IMR-90 (cell line): ENCODE results near the gene NOSTRIN. TPM values are rescaled to one million over a fixed set of nuclear protein-coding genes. Genes with fewer than 3 reads are reported as not detected.

Experiments
- ATAC-seq: fragments of 200-7000 bp; cut with Tn5 transposase; 2 replicates; pipeline ENCODE4 v1.9.1; 2020; ENCODE audit warnings: low read depth, mild to moderate bottlenecking, moderate library complexity
- BruUV-seq: library from RNA; stranded (reverse); fragments of 400-500 nt; replicated peaks from 2 replicates; lab custom pipeline; 2021; lab: Mats Ljungman, UMichigan
- CTCF ChIA-PET: fragments of 300-600 bp; formaldehyde crosslinking; extraction: SDS; loops from one replicate; lab custom pipeline; 2021; ENCODE audit warnings: antibody characterized with exemption; lab: Yijun Ruan, JAX
- POLR2A ChIA-PET: fragments of 300-600 bp; sonication (Branson Sonifier 250); formaldehyde crosslinking; loops from one replicate; lab custom pipeline; 2022; ENCODE audit warnings: antibody characterized with exemption; ENCODE audit not compliant: unreplicated experiment; lab: Charles Lee
- DNase-seq: peaks from one replicate; pipeline ENCODE4 v3.0.0; 2013
- H2AFZ ChIP-seq: replicated peaks from 2 replicates; pipeline ENCODE3; 2013; ENCODE audit warnings: low read length, mild to moderate bottlenecking; ENCODE audit not compliant: poor library complexity
- H2AK5ac ChIP-seq: 2 replicates; pipeline ENCODE4 v1.6.1; 2013; ENCODE audit warnings: low read depth, low read length, inconsistent platforms
- H2AK9ac ChIP-seq: replicated peaks from 2 replicates; pipeline ENCODE3; 2013; ENCODE audit warnings: mild to moderate bottlenecking, low read depth, low read length, moderate library complexity; ENCODE audit not compliant: poor library complexity
- H2BK120ac ChIP-seq: 2 replicates; pipeline ENCODE4 v1.6.1; 2013; ENCODE audit warnings: low read depth, low read length, inconsistent platforms
- H2BK15ac ChIP-seq: 3 replicates; pipeline ENCODE4 v1.6.1; 2013; ENCODE audit warnings: low read depth, low read length, inconsistent platforms
- H2BK20ac ChIP-seq: 2 replicates; pipeline ENCODE4 v1.6.1; 2013; ENCODE audit warnings: low read depth, mild to moderate bottlenecking, inconsistent platforms, low read length, moderate library complexity
- H2BK5ac ChIP-seq: 2 replicates; pipeline ENCODE4 v1.6.1; 2013; ENCODE audit warnings: mild to moderate bottlenecking, low read depth, low read length, inconsistent platforms; ENCODE audit not compliant: poor library complexity, severe bottlenecking
- H3K14ac ChIP-seq: replicated peaks from 2 replicates; pipeline ENCODE4 v1.6.1; 2013; ENCODE audit warnings: low read depth, low read length, inconsistent platforms
- H3K18ac ChIP-seq: 2 replicates; pipeline ENCODE4 v1.6.1; 2013; ENCODE audit warnings: low read depth, low read length, control low read depth
- H3K23ac ChIP-seq: 2 replicates; pipeline ENCODE4 v1.6.1; 2013; ENCODE audit warnings: low read depth, low read length, inconsistent platforms
- H3K27ac ChIP-seq: 2 replicates; pipeline ENCODE4 v1.5.1; 2013; ENCODE audit warnings: mild to moderate bottlenecking, control low read depth, low read length; ENCODE audit not compliant: insufficient read depth
- H3K27me3 ChIP-seq: 2 replicates; pipeline ENCODE4 v1.6.1; 2013; ENCODE audit warnings: low read length; ENCODE audit not compliant: control insufficient read depth, insufficient read depth
- H3K36me3 ChIP-seq: 2 replicates; pipeline ENCODE4 v1.6.1; 2013; ENCODE audit warnings: low read length, mixed read lengths; ENCODE audit not compliant: control insufficient read depth, insufficient read depth
- H3K4ac ChIP-seq: 2 replicates; pipeline ENCODE4 v1.6.1; 2013; ENCODE audit warnings: low read depth, low read length, inconsistent platforms
- H3K4me1 ChIP-seq: 2 replicates; pipeline ENCODE4 v1.6.1; 2013; ENCODE audit warnings: low read length, mixed read lengths; ENCODE audit not compliant: control insufficient read depth, insufficient read depth
- H3K4me2 ChIP-seq: 2 replicates; pipeline ENCODE4 v1.6.1; 2013; ENCODE audit warnings: low read depth, mild to moderate bottlenecking, control low read depth, low read length, moderate library complexity
- H3K4me3 ChIP-seq: 2 replicates; pipeline ENCODE4 v1.5.1; 2013; ENCODE audit warnings: low read depth, mild to moderate bottlenecking, control low read depth, low read length, moderate library complexity; ENCODE audit not compliant: insufficient read depth
- H3K56ac ChIP-seq: 2 replicates; pipeline ENCODE4 v1.6.1; 2013; ENCODE audit warnings: low read length, inconsistent platforms; ENCODE audit not compliant: insufficient read depth; ENCODE audit errors: extremely low read depth
- H3K79me1 ChIP-seq, 2 experiments: 2 replicates each; pipeline ENCODE4 v1.6.1; 2013; ENCODE audit warnings: low read length in 2 of 2, inconsistent platforms in 1 of 2, low read depth in 1 of 2
- H3K9ac ChIP-seq: 2 replicates; pipeline ENCODE4 v1.6.1; 2013; ENCODE audit warnings: low read depth, low read length, control low read depth
- H3K9me1 ChIP-seq: 2 replicates; pipeline ENCODE4 v1.6.1; 2013; ENCODE audit warnings: low read length, inconsistent platforms; ENCODE audit not compliant: insufficient read depth
- H3K9me3 ChIP-seq: 2 replicates; pipeline ENCODE4 v1.6.1; 2013; ENCODE audit warnings: low read length; ENCODE audit not compliant: control insufficient read depth, insufficient read depth
- H4K20me1 ChIP-seq: 2 replicates; pipeline ENCODE4 v1.6.1; 2013; ENCODE audit warnings: low read length, inconsistent platforms; ENCODE audit not compliant: insufficient read depth
- H4K5ac ChIP-seq: 2 replicates; pipeline ENCODE4 v1.6.1; 2013; ENCODE audit warnings: mild to moderate bottlenecking, low read depth, low read length, control low read depth
- H4K8ac ChIP-seq, 2 experiments: 2 replicates each; pipeline ENCODE4 v1.6.1; 2013; ENCODE audit warnings: low read depth in 2 of 2, low read length in 2 of 2, control low read depth in 1 of 2, inconsistent platforms in 1 of 2
- H4K91ac ChIP-seq: 2 replicates; pipeline ENCODE4 v1.6.1; 2013; ENCODE audit warnings: low read depth, low read length, inconsistent platforms; ENCODE audit not compliant: insufficient read depth
- BHLHE40 ChIP-seq: fragments of 150-350 bp; IDR thresholded peaks from 2 replicates; pipeline ENCODE4 v1.6.1; 2016; ENCODE audit warnings: mild to moderate bottlenecking, low read depth, low read length
- CEBPB ChIP-seq: IDR thresholded peaks from 2 replicates; pipeline ENCODE4 v1.6.1; 2012; ENCODE audit warnings: low read depth, low read length, improper control_type of control experiment
- CHD1 ChIP-seq: IDR thresholded peaks from 2 replicates; pipeline ENCODE4 v1.6.1; 2012; ENCODE audit warnings: low read depth, low read length, improper control_type of control experiment
- FOS ChIP-seq: fragments of 150-350 bp; IDR thresholded peaks from 2 replicates; pipeline ENCODE4 v1.6.1; 2016; ENCODE audit warnings: low read depth, low read length
- MAFK ChIP-seq: IDR thresholded peaks from 2 replicates; pipeline ENCODE4 v1.6.1; 2012; ENCODE audit warnings: low read depth, low read length, improper control_type of control experiment
- MAZ ChIP-seq: IDR thresholded peaks from 2 replicates; pipeline ENCODE4 v1.6.1; 2012; ENCODE audit warnings: low read depth, mild to moderate bottlenecking, low read length, improper control_type of control experiment, moderate library complexity, borderline replicate concordance
- MXI1 ChIP-seq: IDR thresholded peaks from 2 replicates; pipeline ENCODE4 v1.6.1; 2012; ENCODE audit warnings: low read depth, mild to moderate bottlenecking, low read length, moderate library complexity, borderline replicate concordance
- NFE2L2 ChIP-seq: fragments of 150-350 bp; IDR thresholded peaks from 2 replicates; pipeline ENCODE4 v1.6.1; 2016; ENCODE audit warnings: low read depth, mild to moderate bottlenecking, low read length
- POLR2A ChIP-seq: IDR thresholded peaks from 2 replicates; pipeline ENCODE4 v1.6.1; 2012; ENCODE audit warnings: mild to moderate bottlenecking, low read depth, low read length
- RAD21 ChIP-seq: IDR thresholded peaks from 2 replicates; pipeline ENCODE4 v1.6.1; 2012; ENCODE audit warnings: low read length, improper control_type of control experiment
- RCOR1 ChIP-seq: IDR thresholded peaks from 2 replicates; pipeline ENCODE4 v1.6.1; 2012; ENCODE audit warnings: mild to moderate bottlenecking, low read length, improper control_type of control experiment; ENCODE audit not compliant: insufficient replicate concordance
- RFX5 ChIP-seq: IDR thresholded peaks from 2 replicates; pipeline ENCODE4 v1.8.0; 2012; ENCODE audit warnings: low read depth, mild to moderate bottlenecking, low read length, moderate library complexity
- SMC3 ChIP-seq: fragments of 150-350 bp; IDR thresholded peaks from 2 replicates; pipeline ENCODE4 v1.6.1; 2016; ENCODE audit warnings: low read depth, mild to moderate bottlenecking, antibody characterized with exemption, low read length, moderate library complexity
- WGBS, 2 experiments: methylation state at CpG; one replicate each; pipeline versions ENCODE4 v1.1.5 to v1.1.7; 2013; ENCODE audit warnings: missing lambda C conversion rate in 2 of 2; ENCODE audit not compliant: insufficient read length in 1 of 2; ENCODE audit errors: extremely low coverage in 2 of 2; 5-methylcytosine and 5-hydroxymethylcytosine counted together
- dilution Hi-C: fragments of 300-500 bp; cut with HindIII; formaldehyde crosslinking; loops from one replicate; pipeline ENCODE4 v1.14.3; 2018; ENCODE audit warnings: low sequenced_read_pairs; ENCODE audit not compliant: unreplicated experiment
- in situ Hi-C: fragments of 300-500 bp; cut with MboI; formaldehyde crosslinking; loops from 3 replicates; pipeline ENCODE4 v1.14.3; 2019; ENCODE audit warnings: low sequenced_read_pairs, inconsistent platforms, mixed read lengths
- intact Hi-C: fragments of 100-400 bp; cut with micrococcal nuclease; formaldehyde crosslinking; loops from 2 replicates; pipeline ENCODE4 v1.10.0; 2022
- polyA plus RNA-seq, 3 experiments: library from polyadenylated mRNA; depleted of rRNA; stranded (reverse); fragments of >200 nt; gene quantifications; 2 replicates each; pipeline ENCODE4 v1.2.3, GENCODE V29; 2012; ENCODE audit warnings: low replicate concordance in 1 of 3
- total RNA-seq: library from RNA; depleted of rRNA; stranded (reverse); fragments of >200 nt; gene quantifications from 2 replicates; pipeline ENCODE4 v1.2.3, GENCODE V29; 2012
- TF ChIP-seq, protein P1 (sequence below): conservative IDR thresholded peaks from 2 replicates; pipeline ENCODE4 v1.5.1; 2012; ENCODE audit warnings: mild to moderate bottlenecking, low read depth, low read length, improper control_type of control experiment
- TF ChIP-seq, protein P2 (sequence below): fragments of 150-350 bp; IDR thresholded peaks from 2 replicates; pipeline ENCODE4 v1.6.1; 2017; ENCODE audit warnings: mild to moderate bottlenecking, antibody characterized with exemption, low read length, low read depth
- TF ChIP-seq, protein P3 (sequence below): fragments of 150-350 bp; IDR thresholded peaks from 2 replicates; pipeline ENCODE4 v1.6.1; 2016; ENCODE audit warnings: low read depth, mild to moderate bottlenecking, low read length, moderate library complexity, borderline replicate concordance

Gene NOSTRIN
- total and polyA plus RNA-seq, 2 of the 4 experiments (the other 2 are of a cell fraction): 0.15 to 0.18 TPM

DNA sequence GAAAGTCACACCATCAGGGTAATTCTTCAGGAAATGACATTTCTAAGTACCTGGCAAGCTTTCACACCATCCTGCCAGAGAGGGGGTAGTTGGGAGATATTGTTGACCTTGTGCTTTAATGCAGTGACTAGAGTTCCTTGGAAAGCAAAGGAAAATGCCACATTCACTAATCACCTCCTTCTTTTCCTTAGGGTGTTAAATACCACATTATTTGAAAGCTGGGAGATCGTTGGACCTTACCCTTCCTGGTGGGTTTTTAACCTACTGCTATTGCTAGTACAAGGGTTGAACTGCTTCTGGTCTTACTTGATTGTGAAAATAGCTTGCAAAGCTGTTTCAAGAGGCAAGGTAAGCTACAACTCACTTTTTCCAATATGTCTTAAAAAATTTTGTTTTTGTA is 37.0 kb upstream of the NOSTRIN start:
- WGBS, 2 experiments: no CpG with 5 or more reads among the region's 1 CpG
- H3K27me3 ChIP-seq: no peaks in the 10 kb centered on the region
- no peaks in the 10 kb centered on the region for H3K9me1 ChIP-seq
- H3K4ac ChIP-seq: no peak overlapping the region
- DNase-seq (no peak), ATAC-seq (no peak)
- H2BK15ac ChIP-seq: no peak overlapping the region
- no peak overlapping the region for H2BK20ac ChIP-seq
- H3K18ac ChIP-seq: no peak overlapping the region
- H3K79me1 ChIP-seq: no peaks in the 10 kb centered on the region
- H2BK5ac ChIP-seq: no peak overlapping the region
- H3K23ac ChIP-seq: no peak overlapping the region
- no peak overlapping the region for H4K91ac ChIP-seq
- H2BK120ac ChIP-seq: no peak overlapping the region
- no peak overlapping the region for H3K27ac ChIP-seq
- H3K36me3 ChIP-seq: no peaks in the 10 kb centered on the region
- in situ Hi-C loops: no loop called here
- H3K9ac ChIP-seq: no peak overlapping the region
- H3K4me3 ChIP-seq: no peak overlapping the region
- no peak overlapping the region for H3K4me2 ChIP-seq
- intact Hi-C loops: no loop called here
- no peaks in the 10 kb centered on the region for H3K9me3 ChIP-seq
- TF ChIP-seq, protein P1, sequence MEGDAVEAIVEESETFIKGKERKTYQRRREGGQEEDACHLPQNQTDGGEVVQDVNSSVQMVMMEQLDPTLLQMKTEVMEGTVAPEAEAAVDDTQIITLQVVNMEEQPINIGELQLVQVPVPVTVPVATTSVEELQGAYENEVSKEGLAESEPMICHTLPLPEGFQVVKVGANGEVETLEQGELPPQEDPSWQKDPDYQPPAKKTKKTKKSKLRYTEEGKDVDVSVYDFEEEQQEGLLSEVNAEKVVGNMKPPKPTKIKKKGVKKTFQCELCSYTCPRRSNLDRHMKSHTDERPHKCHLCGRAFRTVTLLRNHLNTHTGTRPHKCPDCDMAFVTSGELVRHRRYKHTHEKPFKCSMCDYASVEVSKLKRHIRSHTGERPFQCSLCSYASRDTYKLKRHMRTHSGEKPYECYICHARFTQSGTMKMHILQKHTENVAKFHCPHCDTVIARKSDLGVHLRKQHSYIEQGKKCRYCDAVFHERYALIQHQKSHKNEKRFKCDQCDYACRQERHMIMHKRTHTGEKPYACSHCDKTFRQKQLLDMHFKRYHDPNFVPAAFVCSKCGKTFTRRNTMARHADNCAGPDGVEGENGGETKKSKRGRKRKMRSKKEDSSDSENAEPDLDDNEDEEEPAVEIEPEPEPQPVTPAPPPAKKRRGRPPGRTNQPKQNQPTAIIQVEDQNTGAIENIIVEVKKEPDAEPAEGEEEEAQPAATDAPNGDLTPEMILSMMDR: no peak
- TF ChIP-seq CEBPB (no peak), RCOR1 (no peak), MXI1 (no peak), CHD1 (no peak), BHLHE40 (no peak), POLR2A (no peak), FOS (no peak), RFX5 (no peak), RAD21 (no peak), NFE2L2 (no peak), SMC3 (no peak), MAZ (no peak), MAFK (no peak)
- TF ChIP-seq, protein P2, sequence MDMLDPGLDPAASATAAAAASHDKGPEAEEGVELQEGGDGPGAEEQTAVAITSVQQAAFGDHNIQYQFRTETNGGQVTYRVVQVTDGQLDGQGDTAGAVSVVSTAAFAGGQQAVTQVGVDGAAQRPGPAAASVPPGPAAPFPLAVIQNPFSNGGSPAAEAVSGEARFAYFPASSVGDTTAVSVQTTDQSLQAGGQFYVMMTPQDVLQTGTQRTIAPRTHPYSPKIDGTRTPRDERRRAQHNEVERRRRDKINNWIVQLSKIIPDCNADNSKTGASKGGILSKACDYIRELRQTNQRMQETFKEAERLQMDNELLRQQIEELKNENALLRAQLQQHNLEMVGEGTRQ: no peak
- TF ChIP-seq, protein P3, sequence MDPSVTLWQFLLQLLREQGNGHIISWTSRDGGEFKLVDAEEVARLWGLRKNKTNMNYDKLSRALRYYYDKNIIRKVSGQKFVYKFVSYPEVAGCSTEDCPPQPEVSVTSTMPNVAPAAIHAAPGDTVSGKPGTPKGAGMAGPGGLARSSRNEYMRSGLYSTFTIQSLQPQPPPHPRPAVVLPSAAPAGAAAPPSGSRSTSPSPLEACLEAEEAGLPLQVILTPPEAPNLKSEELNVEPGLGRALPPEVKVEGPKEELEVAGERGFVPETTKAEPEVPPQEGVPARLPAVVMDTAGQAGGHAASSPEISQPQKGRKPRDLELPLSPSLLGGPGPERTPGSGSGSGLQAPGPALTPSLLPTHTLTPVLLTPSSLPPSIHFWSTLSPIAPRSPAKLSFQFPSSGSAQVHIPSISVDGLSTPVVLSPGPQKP: no peak
- H3K56ac ChIP-seq: no peak overlapping the region
- dilution Hi-C loops: no loop called here
- no peak overlapping the region for H3K14ac ChIP-seq
- CTCF ChIA-PET: no interaction called here
- H3K4me1 ChIP-seq: no peaks in the 10 kb centered on the region
- no peak overlapping the region for H2AK5ac ChIP-seq
- POLR2A ChIA-PET: no interaction called here
- H4K20me1 ChIP-seq: no peaks in the 10 kb centered on the region
- BruUV-seq: no TSS peak
- H2AFZ ChIP-seq: no peak overlapping the region
- no peak overlapping the region for H2AK9ac ChIP-seq
- no peak overlapping the region for H4K5ac ChIP-seq
- no peak overlapping the region for H4K8ac ChIP-seq
